ENCODE results near the gene MSRB1. TPM values are rescaled to one million over a fixed set of nuclear protein-coding genes. Genes with fewer than 3 reads are reported as not detected.

The MSRB1 gene
- total RNA-seq, 1 experiment from 2014 or later = 26.4 TPM

DNA sequence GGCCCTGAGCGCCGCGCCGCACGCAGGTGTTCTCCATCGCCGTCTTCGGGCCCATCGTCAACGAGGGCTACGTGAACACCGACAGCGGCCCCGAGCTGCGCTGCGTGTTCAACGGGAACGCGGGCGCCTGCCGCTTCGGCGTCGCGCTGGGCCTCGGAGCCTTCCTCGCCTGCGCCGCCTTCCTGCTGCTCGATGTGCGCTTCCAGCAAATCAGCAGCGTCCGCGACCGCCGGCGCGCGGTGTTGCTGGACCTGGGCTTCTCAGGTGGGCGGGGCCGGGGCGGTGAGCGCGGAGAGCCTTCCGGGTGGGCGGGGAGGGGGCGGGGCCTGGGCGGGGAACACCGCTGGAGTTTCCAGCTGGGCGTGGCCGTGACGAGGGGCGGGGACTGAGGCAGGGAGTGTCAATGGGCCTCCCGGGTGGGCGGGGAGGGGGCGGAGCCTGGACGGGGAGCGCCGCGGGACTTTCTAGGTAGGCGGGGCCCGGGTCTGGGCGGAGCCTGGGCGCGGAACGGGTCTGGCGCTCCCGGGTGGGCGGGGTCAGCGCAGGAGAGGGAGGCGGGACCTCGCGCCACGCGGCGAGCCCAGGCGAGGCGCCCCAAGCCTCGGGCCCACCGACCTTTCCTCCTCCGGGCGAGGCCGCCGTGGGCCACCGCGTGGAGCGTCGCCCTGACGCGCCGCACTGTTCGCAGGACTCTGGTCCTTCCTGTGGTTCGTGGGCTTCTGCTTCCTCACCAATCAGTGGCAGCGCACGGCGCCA lies 49.1 kb upstream of the MSRB1 start (continued):
- TF ChIP-seq, protein P1, sequence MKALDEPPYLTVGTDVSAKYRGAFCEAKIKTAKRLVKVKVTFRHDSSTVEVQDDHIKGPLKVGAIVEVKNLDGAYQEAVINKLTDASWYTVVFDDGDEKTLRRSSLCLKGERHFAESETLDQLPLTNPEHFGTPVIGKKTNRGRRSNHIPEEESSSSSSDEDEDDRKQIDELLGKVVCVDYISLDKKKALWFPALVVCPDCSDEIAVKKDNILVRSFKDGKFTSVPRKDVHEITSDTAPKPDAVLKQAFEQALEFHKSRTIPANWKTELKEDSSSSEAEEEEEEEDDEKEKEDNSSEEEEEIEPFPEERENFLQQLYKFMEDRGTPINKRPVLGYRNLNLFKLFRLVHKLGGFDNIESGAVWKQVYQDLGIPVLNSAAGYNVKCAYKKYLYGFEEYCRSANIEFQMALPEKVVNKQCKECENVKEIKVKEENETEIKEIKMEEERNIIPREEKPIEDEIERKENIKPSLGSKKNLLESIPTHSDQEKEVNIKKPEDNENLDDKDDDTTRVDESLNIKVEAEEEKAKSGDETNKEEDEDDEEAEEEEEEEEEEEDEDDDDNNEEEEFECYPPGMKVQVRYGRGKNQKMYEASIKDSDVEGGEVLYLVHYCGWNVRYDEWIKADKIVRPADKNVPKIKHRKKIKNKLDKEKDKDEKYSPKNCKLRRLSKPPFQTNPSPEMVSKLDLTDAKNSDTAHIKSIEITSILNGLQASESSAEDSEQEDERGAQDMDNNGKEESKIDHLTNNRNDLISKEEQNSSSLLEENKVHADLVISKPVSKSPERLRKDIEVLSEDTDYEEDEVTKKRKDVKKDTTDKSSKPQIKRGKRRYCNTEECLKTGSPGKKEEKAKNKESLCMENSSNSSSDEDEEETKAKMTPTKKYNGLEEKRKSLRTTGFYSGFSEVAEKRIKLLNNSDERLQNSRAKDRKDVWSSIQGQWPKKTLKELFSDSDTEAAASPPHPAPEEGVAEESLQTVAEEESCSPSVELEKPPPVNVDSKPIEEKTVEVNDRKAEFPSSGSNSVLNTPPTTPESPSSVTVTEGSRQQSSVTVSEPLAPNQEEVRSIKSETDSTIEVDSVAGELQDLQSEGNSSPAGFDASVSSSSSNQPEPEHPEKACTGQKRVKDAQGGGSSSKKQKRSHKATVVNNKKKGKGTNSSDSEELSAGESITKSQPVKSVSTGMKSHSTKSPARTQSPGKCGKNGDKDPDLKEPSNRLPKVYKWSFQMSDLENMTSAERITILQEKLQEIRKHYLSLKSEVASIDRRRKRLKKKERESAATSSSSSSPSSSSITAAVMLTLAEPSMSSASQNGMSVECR (CRISPR knock-in tag; IDR thresholded peaks at IDR 0.05; ENCODE audit: borderline replicate concordance) = peak; percentile 92
- TF ChIP-seq ZNF138 (CRISPR knock-in tag; conservative IDR thresholded peaks at IDR 0.05) = no peak
- no peak for TF ChIP-seq OVOL2 (CRISPR knock-in tag; IDR thresholded peaks at IDR 0.05; ENCODE audit: borderline replicate concordance)
- TF ChIP-seq, protein P2, sequence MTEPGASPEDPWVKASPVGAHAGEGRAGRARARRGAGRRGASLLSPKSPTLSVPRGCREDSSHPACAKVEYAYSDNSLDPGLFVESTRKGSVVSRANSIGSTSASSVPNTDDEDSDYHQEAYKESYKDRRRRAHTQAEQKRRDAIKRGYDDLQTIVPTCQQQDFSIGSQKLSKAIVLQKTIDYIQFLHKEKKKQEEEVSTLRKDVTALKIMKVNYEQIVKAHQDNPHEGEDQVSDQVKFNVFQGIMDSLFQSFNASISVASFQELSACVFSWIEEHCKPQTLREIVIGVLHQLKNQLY (CRISPR knock-in tag; IDR thresholded peaks at IDR 0.05) = no peak
- TF ChIP-seq, protein P3, sequence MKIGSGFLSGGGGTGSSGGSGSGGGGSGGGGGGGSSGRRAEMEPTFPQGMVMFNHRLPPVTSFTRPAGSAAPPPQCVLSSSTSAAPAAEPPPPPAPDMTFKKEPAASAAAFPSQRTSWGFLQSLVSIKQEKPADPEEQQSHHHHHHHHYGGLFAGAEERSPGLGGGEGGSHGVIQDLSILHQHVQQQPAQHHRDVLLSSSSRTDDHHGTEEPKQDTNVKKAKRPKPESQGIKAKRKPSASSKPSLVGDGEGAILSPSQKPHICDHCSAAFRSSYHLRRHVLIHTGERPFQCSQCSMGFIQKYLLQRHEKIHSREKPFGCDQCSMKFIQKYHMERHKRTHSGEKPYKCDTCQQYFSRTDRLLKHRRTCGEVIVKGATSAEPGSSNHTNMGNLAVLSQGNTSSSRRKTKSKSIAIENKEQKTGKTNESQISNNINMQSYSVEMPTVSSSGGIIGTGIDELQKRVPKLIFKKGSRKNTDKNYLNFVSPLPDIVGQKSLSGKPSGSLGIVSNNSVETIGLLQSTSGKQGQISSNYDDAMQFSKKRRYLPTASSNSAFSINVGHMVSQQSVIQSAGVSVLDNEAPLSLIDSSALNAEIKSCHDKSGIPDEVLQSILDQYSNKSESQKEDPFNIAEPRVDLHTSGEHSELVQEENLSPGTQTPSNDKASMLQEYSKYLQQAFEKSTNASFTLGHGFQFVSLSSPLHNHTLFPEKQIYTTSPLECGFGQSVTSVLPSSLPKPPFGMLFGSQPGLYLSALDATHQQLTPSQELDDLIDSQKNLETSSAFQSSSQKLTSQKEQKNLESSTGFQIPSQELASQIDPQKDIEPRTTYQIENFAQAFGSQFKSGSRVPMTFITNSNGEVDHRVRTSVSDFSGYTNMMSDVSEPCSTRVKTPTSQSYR (CRISPR knock-in tag; IDR thresholded peaks at IDR 0.05) = peak; percentile 92
- TF ChIP-seq, protein P4, sequence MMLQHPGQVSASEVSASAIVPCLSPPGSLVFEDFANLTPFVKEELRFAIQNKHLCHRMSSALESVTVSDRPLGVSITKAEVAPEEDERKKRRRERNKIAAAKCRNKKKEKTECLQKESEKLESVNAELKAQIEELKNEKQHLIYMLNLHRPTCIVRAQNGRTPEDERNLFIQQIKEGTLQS (CRISPR knock-in tag; conservative IDR thresholded peaks at IDR 0.05) = no peak
- no peak for TF ChIP-seq SOX15 (CRISPR knock-in tag; IDR thresholded peaks at IDR 0.05)
- TF ChIP-seq, protein P5, sequence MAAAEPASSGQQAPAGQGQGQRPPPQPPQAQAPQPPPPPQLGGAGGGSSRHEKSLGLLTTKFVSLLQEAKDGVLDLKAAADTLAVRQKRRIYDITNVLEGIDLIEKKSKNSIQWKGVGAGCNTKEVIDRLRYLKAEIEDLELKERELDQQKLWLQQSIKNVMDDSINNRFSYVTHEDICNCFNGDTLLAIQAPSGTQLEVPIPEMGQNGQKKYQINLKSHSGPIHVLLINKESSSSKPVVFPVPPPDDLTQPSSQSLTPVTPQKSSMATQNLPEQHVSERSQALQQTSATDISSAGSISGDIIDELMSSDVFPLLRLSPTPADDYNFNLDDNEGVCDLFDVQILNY (CRISPR knock-in tag; IDR thresholded peaks at IDR 0.05) = peak; percentile 70; the same call in 1 of the 2 replicates
- TF ChIP-seq IRF2 (CRISPR knock-in tag; IDR thresholded peaks at IDR 0.05; ENCODE audit: borderline replicate concordance, low read depth) = 0 out of 2 replicates have a peak, but pooled peaks have one; percentile 57

DNA sequence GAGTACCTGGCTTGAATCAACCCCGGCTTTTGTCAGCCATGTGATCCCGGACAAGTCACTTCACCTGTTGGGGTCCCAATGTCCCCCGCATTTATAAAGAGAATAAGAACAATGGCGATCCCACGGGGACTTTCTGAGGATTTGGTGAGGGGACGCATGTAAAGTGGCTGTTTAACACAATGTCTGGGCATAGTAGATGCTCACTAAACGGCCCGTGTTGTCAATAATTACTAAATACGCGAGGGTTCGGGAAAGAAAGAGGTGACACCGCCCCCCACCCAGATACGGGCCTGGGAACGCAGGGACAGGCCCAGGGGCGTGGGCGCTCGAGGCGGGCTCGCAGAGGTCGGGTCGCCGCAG lies 48.6 kb upstream of the MSRB1 start:
- H3K4me1 Mint-ChIP-seq = peaks cover 17% of the 10 kb centered on the region
- no peaks in the 10 kb centered on the region for H3K9me3 Mint-ChIP-seq
- DNase-seq (ENCODE audit: low spot score) (no peak), ATAC-seq (no peak)
- peaks cover under 1% of the 10 kb centered on the region; the same call in 1 of the 2 replicates for H3K36me3 Mint-ChIP-seq
- peak overlapping the region; percentile 76 for H3K4me3 Mint-ChIP-seq
- CTCF ChIA-PET = interaction anchor here (0.5 to 6.4 kb wide), 14 partner anchors 10 to 1208 kb away, joined by 3 to 59 read pairs (median 5); partner anchors contain the start of genes NTHL1 and TSC2
- no peak for TF ChIP-seq SMAD3 (CRISPR knock-in tag; IDR thresholded peaks at IDR 0.05; ENCODE audit: borderline replicate concordance)
- POLR2A ChIA-PET = interaction anchor here (0.7 to 1.7 kb wide), 6 partner anchors 13 to 164 kb away, joined by 3 to 13 read pairs (median 4); partner anchors contain the start of genes MSRB1, RPS2, TBL3 and TRAF7
- peaks cover 24% of the 10 kb centered on the region for H3K27me3 Mint-ChIP-seq (ENCODE audit: low read depth)
- H3K27ac Mint-ChIP-seq = peak overlapping the region; percentile 48; the same call in 1 of the 2 replicates

DNA sequence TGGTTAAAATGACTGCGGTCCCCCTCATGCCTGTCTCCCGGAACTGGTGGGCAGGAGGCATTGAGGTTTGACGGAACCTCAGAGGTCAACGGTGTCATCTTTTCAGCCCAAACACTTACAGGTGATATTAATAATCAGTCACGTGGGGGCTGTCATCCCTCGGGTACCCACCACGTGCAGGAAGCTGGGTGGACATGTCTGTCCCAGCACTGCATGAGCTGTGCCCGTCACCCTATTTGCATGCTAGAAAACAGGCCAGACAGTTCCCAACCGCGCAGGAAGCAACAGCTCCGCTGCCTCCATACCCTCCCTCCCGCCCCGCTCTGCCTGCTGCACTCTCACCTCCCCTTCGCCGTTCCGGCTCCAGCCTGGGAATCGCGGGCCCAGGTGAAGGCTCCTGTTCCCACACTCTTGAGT lies 48.1 kb upstream of the MSRB1 start:
- H3K27ac Mint-ChIP-seq = peak overlapping the region; percentile 48; the same call in 1 of the 2 replicates
- H3K36me3 Mint-ChIP-seq = peaks cover 5% of the 10 kb centered on the region; the same call in 1 of the 2 replicates
- peaks cover 24% of the 10 kb centered on the region for H3K27me3 Mint-ChIP-seq (ENCODE audit: low read depth)
- no peaks in the 10 kb centered on the region for H3K9me3 Mint-ChIP-seq
- ChIA-PET CTCF (interaction anchor here (0.9 to 6.4 kb wide), 7 partner anchors 9 to 204 kb away, joined by 3 to 59 read pairs (median 5); no protein-coding TSS in a partner anchor), POLR2A (interaction anchor here (0.6 to 1.1 kb wide), 2 partner anchors 20 to 48 kb away, joined by 3 to 4 read pairs; partner anchors contain the start of gene MSRB1)
- H3K4me3 Mint-ChIP-seq = peak overlapping the region; percentile 76
- H3K4me1 Mint-ChIP-seq = peaks cover 17% of the 10 kb centered on the region
- no peak for DNase-seq (ENCODE audit: low spot score)
- ATAC-seq = no peak
- TF ChIP-seq, protein P3 (CRISPR knock-in tag; IDR thresholded peaks at IDR 0.05) = no peak
- TF ChIP-seq, protein P6, sequence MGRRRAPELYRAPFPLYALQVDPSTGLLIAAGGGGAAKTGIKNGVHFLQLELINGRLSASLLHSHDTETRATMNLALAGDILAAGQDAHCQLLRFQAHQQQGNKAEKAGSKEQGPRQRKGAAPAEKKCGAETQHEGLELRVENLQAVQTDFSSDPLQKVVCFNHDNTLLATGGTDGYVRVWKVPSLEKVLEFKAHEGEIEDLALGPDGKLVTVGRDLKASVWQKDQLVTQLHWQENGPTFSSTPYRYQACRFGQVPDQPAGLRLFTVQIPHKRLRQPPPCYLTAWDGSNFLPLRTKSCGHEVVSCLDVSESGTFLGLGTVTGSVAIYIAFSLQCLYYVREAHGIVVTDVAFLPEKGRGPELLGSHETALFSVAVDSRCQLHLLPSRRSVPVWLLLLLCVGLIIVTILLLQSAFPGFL (CRISPR knock-in tag; IDR thresholded peaks at IDR 0.05; ENCODE audit: borderline replicate concordance) = no peak
- TF ChIP-seq, protein P7, sequence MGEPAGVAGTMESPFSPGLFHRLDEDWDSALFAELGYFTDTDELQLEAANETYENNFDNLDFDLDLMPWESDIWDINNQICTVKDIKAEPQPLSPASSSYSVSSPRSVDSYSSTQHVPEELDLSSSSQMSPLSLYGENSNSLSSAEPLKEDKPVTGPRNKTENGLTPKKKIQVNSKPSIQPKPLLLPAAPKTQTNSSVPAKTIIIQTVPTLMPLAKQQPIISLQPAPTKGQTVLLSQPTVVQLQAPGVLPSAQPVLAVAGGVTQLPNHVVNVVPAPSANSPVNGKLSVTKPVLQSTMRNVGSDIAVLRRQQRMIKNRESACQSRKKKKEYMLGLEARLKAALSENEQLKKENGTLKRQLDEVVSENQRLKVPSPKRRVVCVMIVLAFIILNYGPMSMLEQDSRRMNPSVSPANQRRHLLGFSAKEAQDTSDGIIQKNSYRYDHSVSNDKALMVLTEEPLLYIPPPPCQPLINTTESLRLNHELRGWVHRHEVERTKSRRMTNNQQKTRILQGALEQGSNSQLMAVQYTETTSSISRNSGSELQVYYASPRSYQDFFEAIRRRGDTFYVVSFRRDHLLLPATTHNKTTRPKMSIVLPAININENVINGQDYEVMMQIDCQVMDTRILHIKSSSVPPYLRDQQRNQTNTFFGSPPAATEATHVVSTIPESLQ (CRISPR knock-in tag; IDR thresholded peaks at IDR 0.05) = no peak
- TF ChIP-seq ZNF219 (CRISPR knock-in tag; IDR thresholded peaks at IDR 0.05; ENCODE audit: borderline replicate concordance) (no peak), MYBL2 (CRISPR knock-in tag; IDR thresholded peaks at IDR 0.05) (no peak)

Data from WTC11 (cell line).